Measurements from ENCODE around the gene GFOD2. TPM values are rescaled to one million over a fixed set of nuclear protein-coding genes. Genes with fewer than 3 reads are reported as not detected.
A peak's percentile ranks its signal among the peaks of the same experiment; 100 is the strongest.

Gene GFOD2
- total and polyA plus RNA-seq, 2 of the 8 experiments (the other 6 are each of a cell fraction or from before 2014, with no cell fraction given) = 21.4 to 33.2 TPM

DNA sequence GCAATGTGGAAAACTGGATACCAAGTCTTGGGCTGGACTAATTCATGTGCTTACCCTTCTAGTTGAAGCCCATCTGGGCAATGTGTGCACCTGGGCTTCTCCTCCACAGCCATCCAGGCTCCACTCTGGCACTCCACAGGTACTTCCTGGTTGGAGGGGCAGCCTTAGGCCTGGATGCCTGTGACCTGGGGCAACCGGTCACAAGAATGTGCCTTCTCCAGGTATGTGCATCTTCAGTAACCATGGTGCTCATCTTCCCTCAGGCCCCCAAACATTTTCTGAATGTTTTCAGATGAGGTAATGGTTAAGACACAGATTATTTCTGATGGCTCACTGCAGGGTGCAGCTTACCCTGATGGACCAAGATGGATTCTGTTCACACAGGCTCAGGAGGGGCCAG lies 41.4 kb downstream of the GFOD2 start:
- no peaks in the 10 kb centered on the region for H3K23me2 ChIP-seq (ENCODE audit: low read depth, low read length)
- H3K79me2 ChIP-seq (ENCODE audit: control insufficient read depth in 1 of 2, insufficient read depth in 2 of 2, low read length in 2 of 2) = no peaks in the 10 kb centered on the region
- no peak overlapping the region for H2BK20ac ChIP-seq (ENCODE audit: low read length)
- H2AK5ac ChIP-seq (ENCODE audit: low read depth, low read length) = no peak overlapping the region
- H3K9me3 ChIP-seq (ENCODE audit: insufficient read depth in 2 of 2, low read depth in 1 of 2, low read length in 1 of 2) = no peaks in the 10 kb centered on the region
- WGBS, 2 experiments (ENCODE audit: extremely low coverage in 1 of 2, insufficient coverage in 1 of 2, insufficient read length in 1 of 2, insufficient replicate concordance in 2 of 2, low coverage in 1 of 2, low lambda C conversion rate in 2 of 2, missing lambda C conversion rate in 1 of 2) = 64% methylated on average over 1 of the region's 1 CpG; no CpG with 5 or more reads in 1 of the 2 experiments
- no peak for DNase-seq (ENCODE audit: low read depth in 1 of 2, low spot score in 2 of 2)
- no peak overlapping the region for H3K4ac ChIP-seq (replicated peaks; ENCODE audit: insufficient read length, low read depth, low read length)
- no peak for FAIRE-seq
- no peak overlapping the region for H3K4me2 ChIP-seq (ENCODE audit: insufficient read depth in 1 of 2, low read depth in 2 of 2, low read length in 2 of 2)
- no peak overlapping the region for H2BK5ac ChIP-seq (ENCODE audit: low read depth, low read length)
- ChIA-PET CTCF (ENCODE audit: partially characterized antibody) (interaction anchor here (1.0 to 1.8 kb wide), 3 partner anchors 157 to 207 kb away, joined by 3 to 6 read pairs (median 3); partner anchors contain the start of gene NRN1L), POLR2A (ENCODE audit: partially characterized antibody) (interaction anchor here (0.6 kb wide), 2 partner anchors 11 to 18 kb away, joined by 3 to 4 read pairs; partner anchors contain the start of genes ACD, C16orf86 and ENKD1)
- no peak overlapping the region for H2BK15ac ChIP-seq (ENCODE audit: low read length)
- no peak overlapping the region for H3K56ac ChIP-seq (replicated peaks; ENCODE audit: insufficient read length, low read depth, low read length)
- no peaks in the 10 kb centered on the region for H3K4me1 ChIP-seq (replicated peaks in 1 of 4; ENCODE audit: control insufficient read depth in 3 of 4, insufficient read depth in 4 of 4, low read length in 3 of 4)
- no peaks in the 10 kb centered on the region for H3K27me3 ChIP-seq (replicated peaks in 1 of 4; ENCODE audit: control insufficient read depth in 3 of 4, extremely low read depth in 1 of 4, insufficient read depth in 3 of 4, low read length in 3 of 4)
- no peak overlapping the region for H4K5ac ChIP-seq (ENCODE audit: insufficient read length, low read depth, low read length)
- no peak overlapping the region for H3K4me3 ChIP-seq (ENCODE audit: extremely low read depth in 1 of 4, insufficient read depth in 2 of 4, low read depth in 3 of 4, low read length in 4 of 4)
- no peak overlapping the region for H2AFZ ChIP-seq (ENCODE audit: low read length)
- no peak overlapping the region for H4K91ac ChIP-seq (replicated peaks; ENCODE audit: insufficient read length, low read length)
- H3K23ac ChIP-seq (ENCODE audit: insufficient read length) = no peak overlapping the region
- H3K9ac ChIP-seq (replicated peaks in 1 of 4; ENCODE audit: extremely low read depth in 1 of 4, low read depth in 3 of 4, low read length in 3 of 4) = no peak overlapping the region
- no peak overlapping the region for H2BK12ac ChIP-seq (ENCODE audit: low read depth, low read length)
- no peak overlapping the region for H3K14ac ChIP-seq (ENCODE audit: insufficient read length)
- peaks cover 0 to 3% (median 0%) of the 10 kb centered on the region in 4 experiments; a peak in 2 of 8 replicates for H3K36me3 ChIP-seq (ENCODE audit: control insufficient read depth in 2 of 4, insufficient read depth in 4 of 4, low read length in 3 of 4)
- H4K20me1 ChIP-seq (replicated peaks in 1 of 2; ENCODE audit: control insufficient read depth in 1 of 2, insufficient read depth in 2 of 2, low read length in 2 of 2) = peaks cover 0 to 5% of the 10 kb centered on the region in 2 experiments
- no peak overlapping the region for H3K18ac ChIP-seq (ENCODE audit: extremely low read depth, low read length)
- H3K79me1 ChIP-seq (ENCODE audit: low read depth, low read length) = no peaks in the 10 kb centered on the region; the same call in none of the 2 replicates
- no peak overlapping the region for H2BK120ac ChIP-seq (replicated peaks; ENCODE audit: low read depth, low read length)
- H3K27ac ChIP-seq (ENCODE audit: low read depth, low read length) = no peak overlapping the region
- H4K8ac ChIP-seq (ENCODE audit: extremely low read depth, insufficient read depth, low read length) = no peak overlapping the region
- TF ChIP-seq GTF2F1 (IDR thresholded peaks at IDR 0.05; ENCODE audit: borderline replicate concordance, low read depth, low read length) = no peak
- TF ChIP-seq POLR2A (IDR thresholded peaks at IDR 0.05; ENCODE audit: control extremely low read depth in 1 of 2, low read depth in 2 of 2, low read length in 2 of 2) = peak in 1 of 2 experiments; percentile 31; a peak in 1 of 3 replicates
- TF ChIP-seq PHF8 (conservative IDR thresholded peaks at IDR 0.05; ENCODE audit: low read depth, low read length) = no peak
- TF ChIP-seq RFX5 (IDR thresholded peaks at IDR 0.05; ENCODE audit: borderline replicate concordance, low read depth, low read length) = no peak
- no peak for TF ChIP-seq ZNF274 (IDR thresholded peaks at IDR 0.05; ENCODE audit: borderline replicate concordance, extremely low read depth, low read length)

All from H1 (cell line).